ENCODE data around the gene CLDN5.
"Not testable (repeated sequence)": the region's sequence is repeated elsewhere in the genome, so short reads cannot be mapped to it uniquely, and the experiment has no call there.

Gene CLDN5

DNA sequence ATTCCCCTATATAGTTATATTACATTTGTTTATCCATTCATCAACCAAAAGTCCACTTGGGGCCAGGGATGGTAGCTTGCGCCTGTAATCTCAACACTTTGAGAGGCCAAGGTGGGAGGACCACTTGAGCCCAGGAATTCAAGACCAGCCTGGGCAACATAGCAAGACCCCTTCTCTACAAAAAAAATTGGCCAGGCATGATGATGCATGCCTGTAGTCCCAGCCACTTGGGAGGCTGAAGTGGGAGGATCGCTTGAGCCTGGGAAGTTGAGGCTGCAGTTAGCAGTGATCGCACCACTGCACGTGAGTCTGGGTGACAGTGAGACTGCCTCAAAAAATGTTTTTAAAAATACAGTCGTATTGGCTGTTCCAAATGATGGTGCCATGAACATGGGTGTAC is 24.2 kb upstream of the CLDN5 start:
- DNase-seq (ENCODE audit: low read depth, low spot score): not testable (repeated sequence)

DNA sequence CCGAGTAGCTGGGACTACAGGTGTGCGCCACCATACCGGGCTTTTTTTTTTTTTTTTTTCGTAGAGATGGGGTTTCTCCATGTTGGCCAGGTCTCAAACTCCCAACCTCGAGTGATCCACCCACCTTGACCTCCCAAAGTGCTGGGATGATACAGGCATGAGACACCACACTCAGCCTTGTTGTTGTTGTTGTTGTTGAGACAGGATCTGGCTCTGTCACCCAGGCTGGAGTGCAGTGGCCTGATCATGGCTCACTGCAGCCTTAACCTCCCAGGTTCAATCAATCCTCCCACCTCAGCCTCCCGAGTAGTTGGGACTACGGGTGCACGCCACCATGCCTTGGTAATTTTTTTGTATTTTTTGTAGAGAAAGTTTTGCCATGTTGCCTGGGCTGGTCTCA is 23.4 kb upstream of the CLDN5 start:
- no peak for DNase-seq (ENCODE audit: low read depth, low spot score)

DNA sequence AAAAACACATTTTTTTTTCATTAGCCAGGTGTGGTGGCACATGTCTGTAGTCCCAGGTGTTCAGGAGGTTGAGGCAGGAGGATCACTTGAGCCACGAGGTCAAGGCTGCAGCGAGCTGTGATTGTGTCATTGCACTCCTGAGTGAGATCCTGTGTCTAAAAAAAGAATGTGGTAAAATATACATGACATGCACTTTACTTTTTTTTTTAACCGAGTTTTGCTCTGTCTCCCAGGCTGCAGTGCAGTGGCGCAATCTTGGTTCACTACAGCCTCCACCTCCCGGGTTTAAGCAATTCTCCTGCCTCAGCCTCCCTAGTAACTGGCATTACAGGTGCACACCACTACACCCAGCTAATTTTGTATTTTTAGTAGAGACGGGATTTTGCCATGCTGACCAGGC is 22.5 kb upstream of the CLDN5 start:
- DNase-seq (ENCODE audit: low read depth, low spot score): no peak

DNA sequence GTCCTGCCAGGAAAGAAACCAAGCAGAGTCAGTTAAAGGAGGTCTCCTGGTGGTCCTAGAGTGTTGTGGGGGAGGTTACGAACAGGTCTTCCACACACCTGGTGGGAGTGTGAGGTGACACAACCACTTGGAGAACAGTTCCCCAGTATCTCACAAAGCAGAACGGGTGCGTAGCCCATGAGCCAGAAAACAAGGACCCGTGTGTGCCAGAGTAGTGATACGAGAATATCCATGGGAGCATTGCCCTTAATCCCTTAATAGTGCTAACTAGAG is 21.7 kb upstream of the CLDN5 start:
- no peak for DNase-seq (ENCODE audit: low read depth, low spot score)

DNA sequence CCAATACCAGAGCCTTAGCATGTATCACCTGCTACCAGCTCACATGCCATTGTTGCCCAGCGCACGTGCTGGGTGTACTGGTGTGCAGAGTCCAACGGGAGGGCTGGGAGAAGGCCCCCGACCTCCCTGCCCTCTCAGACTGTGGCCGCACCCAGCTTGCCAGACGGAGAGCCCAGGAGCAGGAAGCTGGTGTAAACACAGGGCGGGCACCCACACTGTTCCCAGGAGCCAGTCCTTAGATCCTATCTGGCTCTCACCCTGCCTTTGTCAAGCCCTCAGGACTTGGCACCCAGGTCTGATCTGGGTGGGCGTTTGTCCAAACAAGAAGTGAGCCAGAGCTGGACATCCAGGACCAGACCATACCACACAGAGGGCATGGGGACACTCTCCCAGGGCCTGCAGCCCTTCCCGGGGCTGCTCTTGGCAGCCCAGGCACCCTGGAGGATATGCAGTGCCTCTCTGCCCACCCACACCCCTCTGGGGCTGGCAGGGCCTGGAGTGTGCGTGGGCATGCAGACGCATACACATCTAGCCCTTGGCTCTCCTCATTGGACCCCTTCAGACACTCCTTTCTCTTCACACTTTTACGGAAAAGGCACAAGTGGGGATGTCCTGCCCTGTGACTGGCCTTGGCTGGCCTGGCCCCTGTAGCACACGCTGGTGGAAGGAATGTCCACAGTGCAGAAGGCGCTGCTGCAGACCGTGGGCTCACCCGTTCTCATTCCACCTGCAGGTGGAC is 19.9 kb upstream of the CLDN5 start:
- DNase-seq (ENCODE audit: low read depth, low spot score): no peak

DNA sequence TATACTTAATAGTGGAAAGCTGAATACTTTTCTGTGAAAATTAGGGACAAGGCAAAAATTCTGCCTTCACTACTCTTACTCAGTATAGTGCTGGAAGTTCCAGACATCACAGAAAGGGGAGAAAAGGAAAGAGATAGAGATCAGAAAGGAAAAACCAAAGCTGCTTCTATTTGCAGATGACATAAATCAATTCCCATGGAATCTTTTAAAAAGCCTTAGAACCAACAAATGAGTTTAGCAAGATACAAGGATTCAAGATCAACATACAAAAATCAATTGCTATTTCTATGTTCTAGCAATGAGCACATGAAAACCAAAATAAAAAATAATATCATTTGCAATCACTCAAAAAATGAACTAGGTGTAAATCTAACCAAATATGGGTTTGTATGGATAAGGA is 16.2 kb upstream of the CLDN5 start:
- DNase-seq (ENCODE audit: low read depth, low spot score): no peak

DNA sequence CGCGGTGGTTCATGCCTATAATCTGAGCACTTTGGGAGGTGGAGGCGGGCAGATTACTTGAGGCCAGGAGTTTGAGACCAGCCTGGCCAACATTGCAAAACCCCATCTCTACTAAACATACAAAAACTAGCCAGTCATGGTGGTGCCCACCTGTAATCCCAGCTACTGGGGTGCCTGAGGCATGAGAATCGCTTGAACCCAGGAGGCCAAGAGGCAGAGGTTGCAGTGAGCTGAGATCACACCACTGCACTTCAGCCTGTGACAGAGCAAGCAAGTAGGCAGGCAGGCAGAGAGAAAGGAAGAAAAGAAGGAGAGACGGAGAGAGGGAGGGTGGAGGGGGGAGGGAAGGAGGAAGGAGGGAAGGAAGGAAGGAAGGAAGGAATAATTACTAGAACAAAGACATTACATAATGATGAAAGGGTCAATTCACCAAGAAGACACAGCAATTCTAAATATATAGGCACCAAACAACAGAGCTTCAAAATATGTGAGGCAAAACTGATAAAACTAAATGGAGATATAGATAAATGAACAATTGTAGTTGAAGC is 13.8 kb upstream of the CLDN5 start:
- no peak for DNase-seq (ENCODE audit: low read depth, low spot score)

DNA sequence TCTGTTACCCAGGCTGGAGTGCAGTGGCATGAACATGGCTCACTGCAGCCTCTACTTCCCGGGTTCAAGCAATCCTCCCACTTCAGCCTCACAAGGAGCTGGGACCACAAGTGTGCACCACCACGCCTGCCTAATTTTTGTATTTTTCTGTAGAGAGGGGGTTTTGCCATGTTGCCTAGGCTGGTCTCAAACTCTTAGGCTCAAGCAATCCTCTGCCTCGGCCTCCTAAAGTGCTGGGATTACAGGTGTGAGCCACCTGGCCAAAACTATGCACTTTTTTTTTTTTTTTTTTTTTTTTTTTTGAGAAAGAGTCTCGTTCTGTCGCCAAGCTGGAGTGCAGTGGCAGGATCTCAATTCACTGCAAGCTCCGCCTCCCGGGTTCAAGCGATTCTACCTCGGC is 12.4 kb upstream of the CLDN5 start:
- DNase-seq (ENCODE audit: low read depth, low spot score): no peak

DNA sequence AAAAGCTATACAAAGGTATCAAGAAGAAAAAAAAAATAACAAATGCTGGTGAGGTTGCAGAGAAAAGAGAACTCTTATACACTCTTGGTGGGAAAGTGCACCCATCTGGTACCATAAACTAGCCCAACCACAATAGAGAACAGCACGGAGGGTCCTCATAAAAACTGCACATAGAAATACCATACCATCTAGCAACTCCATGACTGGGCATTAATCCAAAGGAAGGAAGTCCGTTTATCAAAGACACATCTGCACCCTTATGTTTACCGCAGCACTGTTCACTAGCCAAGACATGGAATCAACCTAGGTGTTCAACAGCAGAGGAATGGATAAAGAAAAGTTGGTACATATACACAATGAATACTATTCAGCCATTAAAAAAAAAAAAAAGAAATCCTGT is 10.8 kb upstream of the CLDN5 start:
- DNase-seq (ENCODE audit: low read depth, low spot score): no peak

DNA sequence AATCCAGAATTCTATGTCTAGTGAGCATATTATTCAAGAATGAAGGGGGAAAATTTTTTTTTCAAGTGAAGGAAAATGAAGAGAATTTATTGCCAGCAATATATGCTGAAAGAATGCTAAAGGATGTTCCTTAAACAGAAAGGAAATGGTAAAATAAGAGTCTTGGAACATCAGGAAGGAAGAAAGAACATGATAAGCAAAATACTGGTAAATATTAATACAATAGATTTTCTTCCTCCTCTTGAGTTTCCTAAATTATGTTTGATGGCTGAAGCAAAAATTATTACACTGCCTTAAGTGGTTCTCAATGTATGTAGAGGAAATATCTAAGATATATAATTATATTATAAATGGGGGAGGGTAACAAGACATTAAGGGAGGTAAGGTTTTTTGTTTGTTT is 9.6 kb upstream of the CLDN5 start:
- DNase-seq (ENCODE audit: low read depth, low spot score): no peak

DNA sequence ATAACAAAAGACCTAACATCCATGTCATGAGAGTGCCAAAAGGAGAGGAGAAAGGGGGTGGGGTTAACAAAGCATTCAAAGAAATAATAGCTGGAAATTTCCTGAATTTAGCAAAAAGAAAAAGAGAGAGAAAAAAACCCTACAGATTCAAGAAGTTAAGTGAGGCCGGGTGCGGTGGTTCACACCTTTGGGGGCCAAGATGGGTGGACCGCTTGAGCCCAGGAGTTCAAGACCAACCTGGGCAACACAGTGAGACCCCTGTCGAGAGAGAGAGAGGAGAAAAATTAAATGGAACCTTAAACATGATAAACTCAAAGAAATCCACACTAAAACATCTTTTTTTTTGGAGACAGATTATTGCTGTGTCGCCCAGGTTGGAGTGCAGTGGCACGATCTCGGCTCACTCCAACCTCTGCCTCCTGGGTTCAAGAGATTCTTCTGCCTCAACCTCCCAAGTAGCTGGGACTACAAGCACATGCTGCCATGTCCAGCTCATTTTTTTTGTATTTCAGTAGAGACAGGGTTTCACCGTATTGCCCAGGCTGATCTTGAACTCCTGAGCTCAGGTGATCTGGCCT is 8.9 kb upstream of the CLDN5 start:
- DNase-seq (ENCODE audit: low read depth, low spot score): no peak

DNA sequence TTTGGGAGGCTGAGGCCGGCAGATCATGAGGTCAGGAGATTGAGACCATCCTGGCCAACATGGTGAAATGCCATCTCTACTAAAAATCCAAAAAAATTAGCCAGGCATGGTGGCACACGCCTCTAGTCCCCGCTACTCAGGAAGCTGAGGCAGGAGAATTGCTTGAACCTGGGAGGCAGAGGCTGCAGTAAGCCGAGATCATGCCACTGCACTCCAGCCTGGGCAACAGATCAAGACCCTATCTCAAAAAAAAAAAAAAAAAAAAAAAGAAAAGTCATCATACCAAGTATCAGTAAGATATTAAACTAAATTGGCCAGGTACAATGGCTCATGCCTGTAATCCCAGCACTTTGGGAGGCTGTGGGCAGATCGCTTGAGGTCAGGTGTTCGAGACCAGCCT is 7.1 kb upstream of the CLDN5 start:
- DNase-seq (ENCODE audit: low read depth, low spot score): not testable (repeated sequence)

DNA sequence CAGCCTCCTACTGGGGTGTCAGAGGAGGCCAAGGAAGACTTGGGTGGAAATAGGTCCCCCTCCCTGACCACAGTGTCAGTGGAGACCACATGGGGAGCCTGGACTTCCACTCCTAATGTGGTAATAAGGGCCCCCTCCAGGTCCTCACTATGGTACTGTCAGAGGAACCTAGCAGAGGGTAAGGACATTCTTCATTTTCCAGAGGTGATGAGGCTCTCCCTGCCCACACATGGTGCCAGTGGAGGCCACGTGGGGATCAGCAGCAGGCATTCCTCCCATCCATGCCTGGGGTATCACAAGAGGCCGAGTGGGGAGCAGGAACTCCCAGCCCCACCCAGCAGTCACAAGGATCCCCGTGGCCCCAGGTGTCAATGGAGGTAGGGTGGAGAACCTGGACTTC is 6.5 kb upstream of the CLDN5 start:
- no peak for DNase-seq (ENCODE audit: low read depth, low spot score)

DNA sequence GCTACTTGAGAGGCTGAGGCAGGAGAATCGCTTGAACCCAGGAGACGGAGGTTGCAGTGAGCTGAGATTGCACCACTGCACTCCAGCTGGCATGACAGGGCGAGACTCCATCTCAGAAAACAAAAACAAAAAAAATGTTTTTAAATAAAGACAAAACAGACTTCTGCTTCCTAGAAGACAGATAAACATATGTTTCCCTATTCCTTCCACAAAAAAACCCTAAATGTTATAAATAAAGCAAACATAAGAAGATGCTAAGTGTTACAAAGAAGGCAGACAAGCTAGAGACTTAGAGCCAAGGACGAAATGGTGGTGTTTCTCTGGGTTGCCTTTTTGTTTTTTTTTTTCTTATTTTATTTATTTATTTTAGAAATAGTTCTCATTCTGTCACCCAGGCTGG is 5.6 kb upstream of the CLDN5 start:
- no peak for DNase-seq (ENCODE audit: low read depth, low spot score)

DNA sequence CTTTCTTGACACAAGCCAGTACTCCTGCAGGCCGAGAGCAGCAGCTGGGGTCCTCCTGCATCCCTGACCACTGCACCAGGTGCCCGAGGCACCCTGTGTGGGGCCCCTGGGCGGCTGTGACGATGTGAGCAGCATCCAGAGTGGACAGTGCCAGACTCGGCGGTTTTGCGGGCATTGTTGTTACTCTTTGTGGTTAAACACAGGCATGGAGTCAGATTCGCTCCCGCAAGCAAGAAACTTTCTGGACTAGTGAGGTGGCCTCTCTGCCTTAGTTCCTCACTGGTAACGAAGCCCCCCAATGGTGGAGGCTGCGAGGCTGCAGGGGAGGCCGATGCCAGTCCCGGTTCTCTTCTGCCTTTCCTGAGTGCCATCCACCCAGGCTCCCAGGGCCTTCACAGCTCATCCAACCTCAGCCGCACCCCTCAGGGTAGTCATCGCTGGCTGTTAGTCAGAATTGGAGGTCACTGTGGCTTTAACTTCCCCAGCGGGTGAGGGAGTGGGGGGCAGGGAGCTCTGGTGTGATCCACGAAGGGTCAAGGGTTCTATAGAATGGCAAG is 3.7 kb upstream of the CLDN5 start:
- no peak for DNase-seq (ENCODE audit: low read depth, low spot score)

DNA sequence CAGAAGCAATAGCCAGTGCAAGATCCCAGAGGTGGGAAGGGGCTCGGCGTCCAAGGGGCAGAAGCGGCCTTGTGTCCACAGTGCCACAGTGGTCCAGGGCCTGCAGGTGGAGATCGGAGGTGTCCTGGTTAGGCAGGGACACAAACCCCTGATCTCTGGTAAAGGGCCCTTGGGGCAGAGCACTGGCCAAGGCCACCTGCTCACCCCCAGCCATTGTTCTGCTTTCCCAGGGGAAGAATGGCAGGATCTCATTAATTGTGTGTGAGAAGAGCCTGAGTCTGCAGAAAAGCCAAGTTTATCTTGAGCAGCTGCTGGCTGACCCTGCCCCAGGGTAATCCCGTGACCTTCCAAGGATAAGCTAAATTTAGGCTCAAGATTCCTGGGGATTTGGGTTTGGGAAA is 3.1 kb upstream of the CLDN5 start:
- DNase-seq (ENCODE audit: low read depth, low spot score): no peak

DNA sequence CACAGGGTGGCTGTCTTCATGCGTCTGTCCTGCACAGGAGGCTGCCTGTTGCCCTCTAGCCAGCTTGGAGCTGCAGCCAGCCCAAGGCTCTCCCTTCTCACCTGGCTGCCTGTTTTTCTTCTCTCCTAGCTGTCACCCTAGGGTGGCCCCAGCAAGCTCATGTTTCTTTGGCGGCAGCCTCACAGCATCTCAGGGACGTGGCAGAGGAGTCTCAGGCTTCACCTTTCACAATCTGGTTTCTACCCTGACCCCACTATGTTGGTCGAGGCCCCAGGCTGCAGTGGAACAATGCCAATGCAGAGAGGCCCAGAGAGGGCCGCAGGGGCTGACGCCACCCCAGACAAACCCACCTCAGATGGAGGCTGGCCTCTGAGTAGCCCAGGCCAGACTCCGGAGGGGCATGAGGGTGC is 2.5 kb upstream of the CLDN5 start:
- no peak for DNase-seq (ENCODE audit: low read depth, low spot score)

DNA sequence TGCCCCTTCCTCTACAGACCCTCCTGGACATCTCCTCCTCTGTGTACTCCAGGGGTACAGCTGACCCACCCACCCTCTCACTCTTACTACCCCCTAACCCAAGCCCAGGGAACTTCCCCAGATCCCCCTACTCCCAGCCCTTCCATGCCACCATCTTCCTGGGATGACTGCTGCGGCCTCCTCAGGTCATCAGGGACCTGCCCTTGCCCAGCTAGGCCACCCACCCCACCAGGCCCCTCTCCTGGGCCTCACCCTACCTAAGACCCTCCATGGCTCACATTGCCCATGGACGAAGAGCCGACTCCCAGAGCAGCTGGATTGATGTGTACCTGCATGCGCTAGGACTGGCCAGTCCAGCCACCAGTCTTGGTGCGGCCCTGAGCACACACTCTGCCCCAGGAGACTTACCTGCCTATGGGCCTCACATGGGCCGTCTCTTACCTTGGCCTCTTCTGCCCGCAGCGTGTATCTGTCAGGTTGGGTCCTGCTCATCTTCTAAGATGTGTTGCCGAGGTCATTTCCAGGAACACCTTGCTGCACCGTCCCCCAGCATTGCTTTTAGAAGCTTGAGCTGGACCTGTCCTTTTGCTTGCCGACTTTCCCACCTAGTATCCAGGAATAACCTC is 2.0 kb upstream of the CLDN5 start:
- DNase-seq (ENCODE audit: low read depth, low spot score): no peak

DNA sequence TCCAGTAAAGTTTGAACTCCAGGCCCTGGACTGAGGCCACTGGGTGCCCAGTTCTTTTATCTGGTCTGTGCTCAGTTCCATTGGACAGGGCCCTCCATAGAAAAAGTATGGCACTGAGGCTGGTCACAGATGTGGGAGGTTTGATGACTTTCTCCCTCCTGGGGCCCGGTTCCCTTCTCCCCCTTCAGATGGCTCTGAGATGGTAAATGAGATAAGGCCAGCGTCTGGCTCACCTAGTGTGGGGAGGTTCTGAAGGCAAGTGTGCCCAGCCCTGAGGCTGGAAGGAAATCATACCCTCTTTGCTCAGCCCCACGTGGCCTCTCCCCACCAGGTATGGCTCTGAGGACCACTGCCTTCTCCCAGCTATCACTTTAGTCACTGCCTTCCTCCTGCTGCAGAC is 1.5 kb upstream of the CLDN5 start:
- DNase-seq (ENCODE audit: low read depth, low spot score): no peak

DNA sequence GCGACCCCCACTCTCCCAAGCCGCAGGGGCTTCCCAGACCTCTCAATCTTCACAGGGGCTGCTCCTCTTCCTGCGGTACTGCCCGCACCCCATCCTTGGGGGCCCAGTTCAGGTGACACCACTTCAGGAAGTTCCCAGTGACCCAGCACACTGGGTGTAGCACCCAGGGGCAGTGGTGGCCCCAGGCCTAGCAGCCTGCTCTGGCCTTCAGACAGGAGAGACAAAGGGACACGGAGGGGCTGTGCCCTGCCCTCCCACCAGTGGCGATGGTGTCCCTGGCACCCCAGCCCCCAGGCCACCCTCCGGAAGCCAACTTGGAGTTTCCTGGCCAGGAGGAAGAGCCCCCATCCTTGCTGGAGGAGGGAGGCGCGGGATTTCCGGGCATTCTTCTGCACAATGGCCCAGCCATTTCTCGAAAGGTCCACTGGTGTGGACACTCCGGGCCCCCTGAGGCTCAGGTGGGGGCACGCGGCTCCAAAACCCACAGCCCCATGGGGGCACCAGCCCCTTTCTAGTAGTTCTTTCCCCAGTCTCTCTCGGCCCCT is 978 bp upstream of the CLDN5 start:
- no peak for DNase-seq (ENCODE audit: low read depth, low spot score)

DNA sequence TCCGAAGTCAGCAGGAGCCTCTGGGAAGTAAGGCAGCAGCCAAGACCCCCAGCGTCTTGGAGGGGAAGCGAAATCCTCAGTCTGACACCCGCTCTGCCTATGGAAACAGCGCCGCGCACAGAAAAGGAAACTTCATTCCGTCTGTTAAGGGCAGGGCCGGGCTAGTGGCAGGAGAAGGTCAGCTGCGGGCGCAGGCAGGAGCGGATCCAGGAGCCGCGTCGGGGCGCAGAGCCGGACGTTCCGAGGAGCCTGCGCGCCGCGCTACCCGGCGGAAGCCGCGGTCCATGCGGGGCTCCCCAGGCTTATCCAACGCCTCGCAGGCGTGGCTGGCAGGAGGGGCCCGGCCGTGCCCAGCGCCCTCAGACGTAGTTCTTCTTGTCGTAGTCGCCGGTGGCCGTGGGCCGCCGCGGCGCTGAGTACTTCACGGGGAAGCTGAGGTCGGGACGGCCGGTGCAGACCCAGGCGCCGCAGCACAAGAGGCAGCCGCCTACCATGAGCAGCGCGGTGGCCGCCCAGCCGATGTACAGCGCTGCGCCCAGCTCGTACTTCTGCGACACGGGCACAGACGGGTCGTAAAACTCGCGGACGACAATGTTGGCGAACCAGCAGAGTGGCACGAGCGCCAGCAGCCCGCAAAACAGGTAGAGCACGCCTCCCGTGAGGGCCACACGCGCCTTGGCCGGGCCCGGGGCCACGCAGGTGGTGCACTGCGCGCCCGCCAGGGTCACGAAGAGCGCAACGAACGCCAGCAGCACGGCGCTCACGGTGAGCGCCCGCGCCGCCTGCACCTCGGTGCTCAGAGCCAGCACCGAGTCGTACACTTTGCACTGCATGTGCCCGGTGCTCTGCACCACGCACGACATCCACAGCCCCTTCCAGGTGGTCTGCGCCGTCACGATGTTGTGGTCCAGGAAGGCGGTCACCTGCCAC is 705 bp downstream of the CLDN5 start:
- peak; percentile 71 for DNase-seq (ENCODE audit: low read depth, low spot score)

DNA sequence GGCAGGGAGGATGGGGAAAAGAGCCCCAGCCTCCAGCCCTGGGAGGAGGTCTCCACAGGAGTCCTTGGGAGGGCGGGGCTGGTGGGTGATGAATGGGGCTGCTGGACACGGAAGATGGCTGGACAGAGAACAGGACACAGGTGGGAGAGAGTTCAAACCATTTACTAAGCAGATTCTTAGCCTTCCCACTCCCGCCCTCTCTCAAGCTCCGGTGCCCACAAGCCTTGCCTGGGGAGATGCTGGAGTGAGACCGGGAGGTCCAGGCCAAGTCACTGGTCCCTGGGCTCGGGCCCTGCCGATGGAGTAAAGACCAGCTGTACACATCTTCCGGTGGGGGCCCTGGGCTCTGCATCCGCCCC is 1.4 kb downstream of the CLDN5 start:
- no peak for DNase-seq (ENCODE audit: low read depth, low spot score)
